Activated CD4-positive, alpha-beta T cell treated with anti-CD3 and anti-CD28 coated beads, Interleukin-2, amount 50 U/mL, for 16 hours (primary cell): ENCODE measurements around the gene KSR1.
A peak's percentile ranks its signal among the peaks of the same experiment; 100 is the strongest.
"Not testable (repeated sequence)": the region's sequence is repeated elsewhere in the genome, so short reads cannot be mapped to it uniquely, and the experiment has no call there.

ENCODE experiments used
- DNase-seq: peaks from one replicate; pipeline ENCODE4 v3.0.0-alpha.2; 2020

The KSR1 gene

GRCh38 chr17:27621942-27622559 is 165.8 kb downstream of the KSR1 start:
- no peak for DNase-seq

- no peak for DNase-seq
Observed at GRCh38 chr17:27622986-27623385, 166.7 kb downstream of the KSR1 start.

- no peak for DNase-seq
Observed at GRCh38 chr17:27623614-27624013, 167.4 kb downstream of the KSR1 start.

- no peak for DNase-seq
Observed at GRCh38 chr17:27624539-27624938, 168.3 kb downstream of the KSR1 start.

- no peak for DNase-seq
Observed at GRCh38 chr17:27625856-27626255, 169.6 kb downstream of the KSR1 start.

- DNase-seq, result no peak
Observed at GRCh38 chr17:27627514-27627913, 171.3 kb downstream of the KSR1 start.

GRCh38 chr17:27628376-27628775 is 172.1 kb downstream of the KSR1 start:
- no peak for DNase-seq

- not testable (repeated sequence) for DNase-seq
Observed at GRCh38 chr17:27629260-27629659, 173.0 kb downstream of the KSR1 start.

- peak; percentile 31 for DNase-seq
Observed at GRCh38 chr17:27630607-27631410, 174.6 kb downstream of the KSR1 start, which contains the start of gene LGALS9. Gene LGALS9 (plus strand): TSS chr17:27631188. CDS start chr17:27631266, 78 bp downstream.

GRCh38 chr17:27631411-27631760 is 175.1 kb downstream of the KSR1 start:
- no peak for DNase-seq

GRCh38 chr17:27631897-27632725 is 175.9 kb downstream of the KSR1 start:
- no peak for DNase-seq

GRCh38 chr17:27632766-27633165 is 176.5 kb downstream of the KSR1 start:
- not testable (repeated sequence) for DNase-seq

GRCh38 chr17:27633312-27634025 is 177.2 kb downstream of the KSR1 start:
- no peak for DNase-seq

- no peak for DNase-seq
Observed at GRCh38 chr17:27634026-27634335, 177.7 kb downstream of the KSR1 start.

- no peak for DNase-seq
Observed at GRCh38 chr17:27634776-27635175, 178.5 kb downstream of the KSR1 start.

- DNase-seq, result no peak
Observed at GRCh38 chr17:27635275-27635823, 179.1 kb downstream of the KSR1 start.

- DNase-seq, result not testable (repeated sequence)
Observed at GRCh38 chr17:27636005-27636520, 179.8 kb downstream of the KSR1 start.

- DNase-seq, result not testable (repeated sequence)
Observed at GRCh38 chr17:27637818-27638217, 181.6 kb downstream of the KSR1 start.

GRCh38 chr17:27638415-27638914 is 182.2 kb downstream of the KSR1 start:
- DNase-seq, result not testable (repeated sequence)

- no peak for DNase-seq
Observed at GRCh38 chr17:27640790-27641189, 184.5 kb downstream of the KSR1 start.

GRCh38 chr17:27644586-27644985 is 188.3 kb downstream of the KSR1 start:
- no peak for DNase-seq

- not testable (repeated sequence) for DNase-seq
Observed at GRCh38 chr17:27645621-27646020, 189.4 kb downstream of the KSR1 start.
